IMR-90 (cell line): ENCODE measurements around the gene CERT1. TPM values are rescaled to one million over a fixed set of nuclear protein-coding genes. Genes with fewer than 3 reads are reported as not detected.

Experiments used
- ATAC-seq: fragments of 200-7000 bp; cut with Tn5 transposase; 2 replicates; pipeline ENCODE4 v1.9.1; 2020; ENCODE audit warnings: low read depth, mild to moderate bottlenecking, moderate library complexity
- BruUV-seq: library from RNA; stranded (reverse); fragments of 400-500 nt; replicated peaks from 2 replicates; lab custom pipeline; 2021; lab: Mats Ljungman, UMichigan
- CTCF ChIA-PET: fragments of 300-600 bp; formaldehyde crosslinking; extraction: SDS; loops from one replicate; lab custom pipeline; 2021; ENCODE audit warnings: antibody characterized with exemption; lab: Yijun Ruan, JAX
- POLR2A ChIA-PET: fragments of 300-600 bp; sonication (Branson Sonifier 250); formaldehyde crosslinking; loops from one replicate; lab custom pipeline; 2022; ENCODE audit warnings: antibody characterized with exemption; ENCODE audit not compliant: unreplicated experiment; lab: Charles Lee
- DNase-seq: peaks from one replicate; pipeline ENCODE4 v3.0.0; 2013
- H2AFZ ChIP-seq: replicated peaks from 2 replicates; pipeline ENCODE3; 2013; ENCODE audit warnings: low read length, mild to moderate bottlenecking; ENCODE audit not compliant: poor library complexity
- H2AK5ac ChIP-seq: 2 replicates; pipeline ENCODE4 v1.6.1; 2013; ENCODE audit warnings: low read depth, low read length, inconsistent platforms
- H2AK9ac ChIP-seq: replicated peaks from 2 replicates; pipeline ENCODE3; 2013; ENCODE audit warnings: mild to moderate bottlenecking, low read depth, low read length, moderate library complexity; ENCODE audit not compliant: poor library complexity
- H2BK120ac ChIP-seq: 2 replicates; pipeline ENCODE4 v1.6.1; 2013; ENCODE audit warnings: low read depth, low read length, inconsistent platforms
- H2BK15ac ChIP-seq: 3 replicates; pipeline ENCODE4 v1.6.1; 2013; ENCODE audit warnings: low read depth, low read length, inconsistent platforms
- H2BK20ac ChIP-seq: 2 replicates; pipeline ENCODE4 v1.6.1; 2013; ENCODE audit warnings: low read depth, mild to moderate bottlenecking, inconsistent platforms, low read length, moderate library complexity
- H2BK5ac ChIP-seq: 2 replicates; pipeline ENCODE4 v1.6.1; 2013; ENCODE audit warnings: mild to moderate bottlenecking, low read depth, low read length, inconsistent platforms; ENCODE audit not compliant: poor library complexity, severe bottlenecking
- H3K14ac ChIP-seq: replicated peaks from 2 replicates; pipeline ENCODE4 v1.6.1; 2013; ENCODE audit warnings: low read depth, low read length, inconsistent platforms
- H3K18ac ChIP-seq: 2 replicates; pipeline ENCODE4 v1.6.1; 2013; ENCODE audit warnings: low read depth, low read length, control low read depth
- H3K23ac ChIP-seq: 2 replicates; pipeline ENCODE4 v1.6.1; 2013; ENCODE audit warnings: low read depth, low read length, inconsistent platforms
- H3K27ac ChIP-seq: 2 replicates; pipeline ENCODE4 v1.5.1; 2013; ENCODE audit warnings: mild to moderate bottlenecking, control low read depth, low read length; ENCODE audit not compliant: insufficient read depth
- H3K27me3 ChIP-seq: 2 replicates; pipeline ENCODE4 v1.6.1; 2013; ENCODE audit warnings: low read length; ENCODE audit not compliant: control insufficient read depth, insufficient read depth
- H3K36me3 ChIP-seq: 2 replicates; pipeline ENCODE4 v1.6.1; 2013; ENCODE audit warnings: low read length, mixed read lengths; ENCODE audit not compliant: control insufficient read depth, insufficient read depth
- H3K4ac ChIP-seq: 2 replicates; pipeline ENCODE4 v1.6.1; 2013; ENCODE audit warnings: low read depth, low read length, inconsistent platforms
- H3K4me1 ChIP-seq: 2 replicates; pipeline ENCODE4 v1.6.1; 2013; ENCODE audit warnings: low read length, mixed read lengths; ENCODE audit not compliant: control insufficient read depth, insufficient read depth
- H3K4me2 ChIP-seq: 2 replicates; pipeline ENCODE4 v1.6.1; 2013; ENCODE audit warnings: low read depth, mild to moderate bottlenecking, control low read depth, low read length, moderate library complexity
- H3K4me3 ChIP-seq: 2 replicates; pipeline ENCODE4 v1.5.1; 2013; ENCODE audit warnings: low read depth, mild to moderate bottlenecking, control low read depth, low read length, moderate library complexity; ENCODE audit not compliant: insufficient read depth
- H3K56ac ChIP-seq: 2 replicates; pipeline ENCODE4 v1.6.1; 2013; ENCODE audit warnings: low read length, inconsistent platforms; ENCODE audit not compliant: insufficient read depth; ENCODE audit errors: extremely low read depth
- H3K79me1 ChIP-seq, 2 experiments: 2 replicates each; pipeline ENCODE4 v1.6.1; 2013; ENCODE audit warnings: low read length in 2 of 2, inconsistent platforms in 1 of 2, low read depth in 1 of 2
- H3K9ac ChIP-seq: 2 replicates; pipeline ENCODE4 v1.6.1; 2013; ENCODE audit warnings: low read depth, low read length, control low read depth
- H3K9me1 ChIP-seq: 2 replicates; pipeline ENCODE4 v1.6.1; 2013; ENCODE audit warnings: low read length, inconsistent platforms; ENCODE audit not compliant: insufficient read depth
- H3K9me3 ChIP-seq: 2 replicates; pipeline ENCODE4 v1.6.1; 2013; ENCODE audit warnings: low read length; ENCODE audit not compliant: control insufficient read depth, insufficient read depth
- H4K20me1 ChIP-seq: 2 replicates; pipeline ENCODE4 v1.6.1; 2013; ENCODE audit warnings: low read length, inconsistent platforms; ENCODE audit not compliant: insufficient read depth
- H4K5ac ChIP-seq: 2 replicates; pipeline ENCODE4 v1.6.1; 2013; ENCODE audit warnings: mild to moderate bottlenecking, low read depth, low read length, control low read depth
- H4K8ac ChIP-seq, 2 experiments: 2 replicates each; pipeline ENCODE4 v1.6.1; 2013; ENCODE audit warnings: low read depth in 2 of 2, low read length in 2 of 2, control low read depth in 1 of 2, inconsistent platforms in 1 of 2
- H4K91ac ChIP-seq: 2 replicates; pipeline ENCODE4 v1.6.1; 2013; ENCODE audit warnings: low read depth, low read length, inconsistent platforms; ENCODE audit not compliant: insufficient read depth
- BHLHE40 ChIP-seq: fragments of 150-350 bp; IDR thresholded peaks from 2 replicates; pipeline ENCODE4 v1.6.1; 2016; ENCODE audit warnings: mild to moderate bottlenecking, low read depth, low read length
- CEBPB ChIP-seq: IDR thresholded peaks from 2 replicates; pipeline ENCODE4 v1.6.1; 2012; ENCODE audit warnings: low read depth, low read length, improper control_type of control experiment
- CHD1 ChIP-seq: IDR thresholded peaks from 2 replicates; pipeline ENCODE4 v1.6.1; 2012; ENCODE audit warnings: low read depth, low read length, improper control_type of control experiment
- CTCF ChIP-seq: conservative IDR thresholded peaks from 2 replicates; pipeline ENCODE4 v1.5.1; 2012; ENCODE audit warnings: mild to moderate bottlenecking, low read depth, low read length, improper control_type of control experiment
- ELK1 ChIP-seq: fragments of 150-350 bp; IDR thresholded peaks from 2 replicates; pipeline ENCODE4 v1.6.1; 2016; ENCODE audit warnings: low read depth, mild to moderate bottlenecking, low read length, moderate library complexity, borderline replicate concordance
- FOS ChIP-seq: fragments of 150-350 bp; IDR thresholded peaks from 2 replicates; pipeline ENCODE4 v1.6.1; 2016; ENCODE audit warnings: low read depth, low read length
- MAFK ChIP-seq: IDR thresholded peaks from 2 replicates; pipeline ENCODE4 v1.6.1; 2012; ENCODE audit warnings: low read depth, low read length, improper control_type of control experiment
- MAZ ChIP-seq: IDR thresholded peaks from 2 replicates; pipeline ENCODE4 v1.6.1; 2012; ENCODE audit warnings: low read depth, mild to moderate bottlenecking, low read length, improper control_type of control experiment, moderate library complexity, borderline replicate concordance
- MXI1 ChIP-seq: IDR thresholded peaks from 2 replicates; pipeline ENCODE4 v1.6.1; 2012; ENCODE audit warnings: low read depth, mild to moderate bottlenecking, low read length, moderate library complexity, borderline replicate concordance
- NFE2L2 ChIP-seq: fragments of 150-350 bp; IDR thresholded peaks from 2 replicates; pipeline ENCODE4 v1.6.1; 2016; ENCODE audit warnings: low read depth, mild to moderate bottlenecking, low read length
- POLR2A ChIP-seq: IDR thresholded peaks from 2 replicates; pipeline ENCODE4 v1.6.1; 2012; ENCODE audit warnings: mild to moderate bottlenecking, low read depth, low read length
- RAD21 ChIP-seq: IDR thresholded peaks from 2 replicates; pipeline ENCODE4 v1.6.1; 2012; ENCODE audit warnings: low read length, improper control_type of control experiment
- RCOR1 ChIP-seq: IDR thresholded peaks from 2 replicates; pipeline ENCODE4 v1.6.1; 2012; ENCODE audit warnings: mild to moderate bottlenecking, low read length, improper control_type of control experiment; ENCODE audit not compliant: insufficient replicate concordance
- SMC3 ChIP-seq: fragments of 150-350 bp; IDR thresholded peaks from 2 replicates; pipeline ENCODE4 v1.6.1; 2016; ENCODE audit warnings: low read depth, mild to moderate bottlenecking, antibody characterized with exemption, low read length, moderate library complexity
- USF2 ChIP-seq: fragments of 150-350 bp; IDR thresholded peaks from 2 replicates; pipeline ENCODE4 v1.6.1; 2017; ENCODE audit warnings: mild to moderate bottlenecking, antibody characterized with exemption, low read length, low read depth
- WGBS, 2 experiments: methylation state at CpG; one replicate each; pipeline versions ENCODE4 v1.1.5 to v1.1.7; 2013; ENCODE audit warnings: missing lambda C conversion rate in 2 of 2; ENCODE audit not compliant: insufficient read length in 1 of 2; ENCODE audit errors: extremely low coverage in 2 of 2; 5-methylcytosine and 5-hydroxymethylcytosine counted together
- dilution Hi-C: fragments of 300-500 bp; cut with HindIII; formaldehyde crosslinking; loops from one replicate; pipeline ENCODE4 v1.14.3; 2018; ENCODE audit warnings: low sequenced_read_pairs; ENCODE audit not compliant: unreplicated experiment
- in situ Hi-C: fragments of 300-500 bp; cut with MboI; formaldehyde crosslinking; loops from 3 replicates; pipeline ENCODE4 v1.14.3; 2019; ENCODE audit warnings: low sequenced_read_pairs, inconsistent platforms, mixed read lengths
- intact Hi-C: fragments of 100-400 bp; cut with micrococcal nuclease; formaldehyde crosslinking; loops from 2 replicates; pipeline ENCODE4 v1.10.0; 2022
- polyA plus RNA-seq, 3 experiments: library from polyadenylated mRNA; depleted of rRNA; stranded (reverse); fragments of >200 nt; gene quantifications; 2 replicates each; pipeline ENCODE4 v1.2.3, GENCODE V29; 2012; ENCODE audit warnings: low replicate concordance in 1 of 3
- total RNA-seq: library from RNA; depleted of rRNA; stranded (reverse); fragments of >200 nt; gene quantifications from 2 replicates; pipeline ENCODE4 v1.2.3, GENCODE V29; 2012

The CERT1 gene
- total and polyA plus RNA-seq, 2 of the 4 experiments (the other 2 are of a cell fraction): 7.2 TPM

- H3K9me3 ChIP-seq: no peaks in the 10 kb centered on the region
- no peak for TF ChIP-seq POLR2A
- TF ChIP-seq MAZ: no peak
- no peak for TF ChIP-seq MXI1
- no peak for TF ChIP-seq BHLHE40
- TF ChIP-seq SMC3: no peak
- TF ChIP-seq ELK1: no peak
- TF ChIP-seq MAFK: no peak
- no peak for TF ChIP-seq RAD21
- no peak for TF ChIP-seq RCOR1
- no peak for TF ChIP-seq NFE2L2
- no peak for TF ChIP-seq CHD1
- no peak for TF ChIP-seq CEBPB
- no peak for TF ChIP-seq CTCF
- TF ChIP-seq USF2: no peak
- TF ChIP-seq FOS: no peak
- no peak overlapping the region for H2BK15ac ChIP-seq
- H3K36me3 ChIP-seq: peaks cover 2% of the 10 kb centered on the region; the same call in 1 of the 2 replicates
- H4K91ac ChIP-seq: no peak overlapping the region
- no peak overlapping the region for H3K4ac ChIP-seq
- BruUV-seq: no TSS peak
- H3K9me1 ChIP-seq: 0 out of 2 replicates have a peak, but pooled peaks cover 2% of the 10 kb centered on the region
- in situ Hi-C loops: no loop called here
- peaks cover 6 to 51% of the 10 kb centered on the region in 2 experiments for H3K79me1 ChIP-seq
- H3K56ac ChIP-seq: no peak overlapping the region
- intact Hi-C loops: no loop called here
- dilution Hi-C loops: no loop called here
- no peak overlapping the region for H2AK5ac ChIP-seq
- ATAC-seq: no peak
- no peak overlapping the region for H3K4me3 ChIP-seq
- DNase-seq: no peak
- no peak overlapping the region for H2BK120ac ChIP-seq
- POLR2A ChIA-PET: no interaction called here
- no peak overlapping the region for H3K14ac ChIP-seq
- no peak overlapping the region for H3K4me2 ChIP-seq
- no peak overlapping the region for H3K23ac ChIP-seq
- no peak overlapping the region for H3K9ac ChIP-seq
- H4K8ac ChIP-seq: no peak overlapping the region
- H2BK5ac ChIP-seq: no peak overlapping the region
- H4K20me1 ChIP-seq: peaks cover 13% of the 10 kb centered on the region; the same call in 1 of the 2 replicates
- H3K18ac ChIP-seq: no peak overlapping the region
- CTCF ChIA-PET: no interaction called here
- no CpG with 5 or more reads among the region's 7 CpGs for WGBS, 2 experiments
- H2BK20ac ChIP-seq: no peak overlapping the region
- H4K5ac ChIP-seq: no peak overlapping the region
- H2AK9ac ChIP-seq: no peak overlapping the region
- no peak overlapping the region for H3K27ac ChIP-seq
- H3K4me1 ChIP-seq: no peaks in the 10 kb centered on the region
- H3K27me3 ChIP-seq: no peaks in the 10 kb centered on the region
- H2AFZ ChIP-seq: no peak overlapping the region
These were observed 13.1 kb downstream of the CERT1 start for GRCh38 chr5:75498208-75498777.
